ENCODE results near the gene EGFL6. TPM values are rescaled to one million over a fixed set of nuclear protein-coding genes. Genes with fewer than 3 reads are reported as not detected.

Gene EGFL6
- total and polyA plus RNA-seq, 4 donors: 0.02 to 0.23 TPM; not detected in 2

- no peak overlapping the region for H3K4me3 ChIP-seq (ENCODE audit: low read depth in 1 of 3, low read length in 3 of 3)
- H3K4me1 ChIP-seq (ENCODE audit: control insufficient read depth in 4 of 4, insufficient read depth in 4 of 4, low read length in 3 of 4): peaks cover 0 to 9% (median 5%) of the 10 kb centered on the region in 4 donors
- peaks cover 0 to 18% (median 14%) of the 10 kb centered on the region in 4 donors for H3K36me3 ChIP-seq (ENCODE audit: control insufficient read depth in 4 of 4, insufficient read depth in 3 of 4, low read depth in 1 of 4, low read length in 3 of 4)
- no peaks in the 10 kb centered on the region for H3K9me3 ChIP-seq (ENCODE audit: control insufficient read depth in 4 of 4, low read length in 3 of 4)
- 29% methylated on average over 6 of the region's 6 CpGs for WGBS
- no peak for TF ChIP-seq REST (IDR thresholded peaks at IDR 0.05)
- no peak for TF ChIP-seq RAD21 (IDR thresholded peaks at IDR 0.05)
- TF ChIP-seq EGR1 (IDR thresholded peaks at IDR 0.05; ENCODE audit: low read depth in 2 of 2): no peak
- TF ChIP-seq YY1 (IDR thresholded peaks at IDR 0.05): peak; percentile 23
- no peak for TF ChIP-seq CTCF (IDR thresholded peaks at IDR 0.05; ENCODE audit: low read depth, low read length, missing input control)
- peak in 1 of 2 donors; percentile 26 for TF ChIP-seq HNF4A (conservative IDR thresholded peaks at IDR 0.05)
- TF ChIP-seq RXRA (IDR thresholded peaks at IDR 0.05): no peak
- no peak for TF ChIP-seq ZBTB33 (IDR thresholded peaks at IDR 0.05)
- DNase-seq (ENCODE audit: low spot score): no peak
- H3K27me3 ChIP-seq (ENCODE audit: control insufficient read depth in 4 of 4, insufficient read depth in 4 of 4, low read length in 3 of 4): no peaks in the 10 kb centered on the region
- H3K9ac ChIP-seq (ENCODE audit: low read depth in 1 of 2, low read length in 2 of 2): no peak overlapping the region
- H3K27ac ChIP-seq (ENCODE audit: low read depth in 1 of 2, low read length in 2 of 2): peak overlapping the region in 1 of 2 donors; percentile 54
Measured at GRCh38 chrX:13659063-13659462, 89.7 kb downstream of the EGFL6 start.

GRCh38 chrX:13661735-13662288 is 92.4 kb downstream of the EGFL6 start:
- DNase-seq (ENCODE audit: low spot score): no peak
- TF ChIP-seq REST (IDR thresholded peaks at IDR 0.05) (no peak), NR2F2 (IDR thresholded peaks at IDR 0.05) (no peak), FOXA2 (IDR thresholded peaks at IDR 0.05) (no peak), SP1 (IDR thresholded peaks at IDR 0.05) (no peak), RXRA (IDR thresholded peaks at IDR 0.05) (no peak), HNF4A (conservative IDR thresholded peaks at IDR 0.05) (no peak), EGR1 (IDR thresholded peaks at IDR 0.05; ENCODE audit: low read depth in 2 of 2) (no peak), ATF3 (IDR thresholded peaks at IDR 0.05) (no peak), FOXA1 (IDR thresholded peaks at IDR 0.05) (no peak), ZBTB33 (IDR thresholded peaks at IDR 0.05) (no peak)
- H3K9ac ChIP-seq (ENCODE audit: low read depth in 1 of 2, low read length in 2 of 2): no peak overlapping the region
- H3K4me3 ChIP-seq (ENCODE audit: low read depth in 1 of 3, low read length in 3 of 3): no peak overlapping the region
- H3K27ac ChIP-seq (ENCODE audit: low read depth in 1 of 2, low read length in 2 of 2): no peak overlapping the region
- no peaks in the 10 kb centered on the region for H3K9me3 ChIP-seq (ENCODE audit: control insufficient read depth in 4 of 4, low read length in 3 of 4)
- H3K27me3 ChIP-seq (ENCODE audit: control insufficient read depth in 4 of 4, insufficient read depth in 4 of 4, low read length in 3 of 4): no peaks in the 10 kb centered on the region
- peaks cover 0 to 18% (median 11%) of the 10 kb centered on the region in 4 donors for H3K36me3 ChIP-seq (ENCODE audit: control insufficient read depth in 4 of 4, insufficient read depth in 3 of 4, low read depth in 1 of 4, low read length in 3 of 4)
- peaks cover 0 to 5% (median 2%) of the 10 kb centered on the region in 4 donors for H3K4me1 ChIP-seq (ENCODE audit: control insufficient read depth in 4 of 4, insufficient read depth in 4 of 4, low read length in 3 of 4)
- WGBS: 84% methylated on average over 6 of the region's 6 CpGs
